Measurements from ENCODE around the gene SLC25A25. TPM values are rescaled to one million over a fixed set of nuclear protein-coding genes. Genes with fewer than 3 reads are reported as not detected.
A peak's percentile ranks its signal among the peaks of the same experiment; 100 is the strongest.
"Not testable (repeated sequence)": the region's sequence is repeated elsewhere in the genome, so short reads cannot be mapped to it uniquely, and the experiment has no call there.

SLC25A25 gene
- total RNA-seq, 3 donors from 2014 or later (not counting 1 experiment from before 2014, with no cell fraction given) = 16.8 to 19.1 (median 18.9) TPM

DNA sequence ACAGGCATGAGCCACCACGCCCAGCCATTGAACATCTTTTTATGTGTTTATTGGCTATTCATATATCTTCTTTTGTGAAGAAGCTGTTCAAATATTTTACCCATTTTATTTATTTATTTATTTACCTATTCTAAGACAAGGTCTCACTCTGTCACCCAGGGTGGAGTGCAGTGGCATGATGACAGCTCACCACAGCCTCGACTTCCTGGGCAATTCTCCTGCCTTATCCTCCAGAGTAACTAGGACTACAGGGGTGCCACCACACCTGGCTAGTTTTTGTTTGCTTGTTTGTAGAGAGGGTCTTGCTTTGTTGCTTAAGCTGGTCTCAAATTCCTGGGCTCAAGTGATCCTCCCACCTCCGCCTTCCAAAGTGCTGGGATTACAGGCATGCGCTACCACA is 34.4 kb upstream of the SLC25A25 start:
- ATAC-seq = no peak
- TF ChIP-seq, protein P1, sequence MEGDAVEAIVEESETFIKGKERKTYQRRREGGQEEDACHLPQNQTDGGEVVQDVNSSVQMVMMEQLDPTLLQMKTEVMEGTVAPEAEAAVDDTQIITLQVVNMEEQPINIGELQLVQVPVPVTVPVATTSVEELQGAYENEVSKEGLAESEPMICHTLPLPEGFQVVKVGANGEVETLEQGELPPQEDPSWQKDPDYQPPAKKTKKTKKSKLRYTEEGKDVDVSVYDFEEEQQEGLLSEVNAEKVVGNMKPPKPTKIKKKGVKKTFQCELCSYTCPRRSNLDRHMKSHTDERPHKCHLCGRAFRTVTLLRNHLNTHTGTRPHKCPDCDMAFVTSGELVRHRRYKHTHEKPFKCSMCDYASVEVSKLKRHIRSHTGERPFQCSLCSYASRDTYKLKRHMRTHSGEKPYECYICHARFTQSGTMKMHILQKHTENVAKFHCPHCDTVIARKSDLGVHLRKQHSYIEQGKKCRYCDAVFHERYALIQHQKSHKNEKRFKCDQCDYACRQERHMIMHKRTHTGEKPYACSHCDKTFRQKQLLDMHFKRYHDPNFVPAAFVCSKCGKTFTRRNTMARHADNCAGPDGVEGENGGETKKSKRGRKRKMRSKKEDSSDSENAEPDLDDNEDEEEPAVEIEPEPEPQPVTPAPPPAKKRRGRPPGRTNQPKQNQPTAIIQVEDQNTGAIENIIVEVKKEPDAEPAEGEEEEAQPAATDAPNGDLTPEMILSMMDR (IDR thresholded peaks at IDR 0.05) = no peak
- no peaks in the 10 kb centered on the region for H3K9me3 Mint-ChIP-seq
- H3K27me3 Mint-ChIP-seq (ENCODE audit: low read depth in 2 of 2) = no peaks in the 10 kb centered on the region
- Histone ChIP-seq H3K9me3 (ENCODE audit: control insufficient read depth, insufficient read depth, low read length) (peaks cover 3% of the 10 kb centered on the region), H3K27me3 (ENCODE audit: control insufficient read depth, insufficient read depth, low read length) (no peaks in the 10 kb centered on the region), H3K36me3 (ENCODE audit: control insufficient read depth, insufficient read depth, low read length) (no peaks in the 10 kb centered on the region), H3K4me1 (ENCODE audit: control insufficient read depth, insufficient read depth, low read length) (peaks cover 64% of the 10 kb centered on the region), H3K27ac (ENCODE audit: low read length) (no peak overlapping the region), H3K4me3 (ENCODE audit: low read length) (no peak overlapping the region)
- intact Hi-C loops (cut with micrococcal nuclease) = loop anchor here (2.0 kb wide), 1 partner anchor 53 kb away; the partner anchor contains the start of gene EEIG1
- H3K27ac Mint-ChIP-seq = no peak overlapping the region
- no peak overlapping the region for H3K4me3 Mint-ChIP-seq
- no peaks in the 10 kb centered on the region for H3K36me3 Mint-ChIP-seq
- DNase-seq = peak in 1 of 2 donors; percentile 57
- H3K4me1 Mint-ChIP-seq = peaks cover 5 to 21% of the 10 kb centered on the region in 2 donors
- 78% methylated on average over 3 of the region's 4 CpGs for WGBS (ENCODE audit: insufficient coverage)

DNA sequence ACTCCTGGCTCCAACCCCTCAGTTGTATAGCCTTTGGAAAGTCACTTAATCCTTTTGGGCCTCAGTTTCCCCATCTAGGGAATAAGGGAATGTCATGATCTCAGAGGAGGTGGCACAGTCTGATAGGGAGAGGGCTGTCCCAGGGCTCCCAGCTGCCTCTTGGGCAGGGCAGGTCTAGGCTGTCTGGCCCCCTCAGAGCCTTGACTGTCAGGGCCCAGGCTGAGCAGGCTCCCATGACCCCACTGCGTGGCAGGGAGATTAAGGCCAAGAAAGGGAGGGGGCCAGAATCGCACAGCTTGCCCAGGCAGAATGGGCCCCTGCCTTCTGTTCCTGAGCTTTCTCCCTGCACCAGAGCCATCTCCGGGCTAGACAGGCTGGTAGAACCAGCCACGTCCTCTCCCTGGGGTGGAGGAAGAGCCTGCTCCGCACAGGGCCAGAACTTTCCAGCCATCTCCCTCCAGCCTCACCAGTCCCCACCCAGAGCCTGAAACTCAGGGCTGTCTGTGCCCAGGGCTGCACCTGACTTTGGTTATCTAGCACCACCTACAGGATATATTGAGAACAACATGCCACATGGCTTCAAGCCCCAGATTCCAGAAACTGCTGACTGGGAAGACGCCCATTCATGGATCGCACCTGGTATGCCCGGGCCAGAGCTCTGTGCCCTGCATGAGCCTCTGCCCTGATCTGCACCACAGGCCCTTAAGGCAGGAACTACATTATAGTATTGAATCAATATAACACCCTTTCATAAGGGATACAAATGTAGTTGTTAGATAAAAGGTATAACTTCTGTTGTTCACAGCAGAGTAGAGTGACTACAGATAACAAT is 33.0 kb upstream of the SLC25A25 start:
- TF ChIP-seq, protein P1 (IDR thresholded peaks at IDR 0.05) = peak; percentile 88
- peaks cover 3% of the 10 kb centered on the region for H3K9me3 ChIP-seq (ENCODE audit: control insufficient read depth, insufficient read depth, low read length)
- Mint-ChIP-seq H3K27me3 (ENCODE audit: low read depth in 2 of 2) (no peaks in the 10 kb centered on the region), H3K9me3 (no peaks in the 10 kb centered on the region), H3K36me3 (no peaks in the 10 kb centered on the region), H3K4me3 (no peak overlapping the region), H3K4me1 (peaks cover 0 to 16% of the 10 kb centered on the region in 2 donors), H3K27ac (peak overlapping the region in 1 of 2 donors; percentile 51)
- H3K36me3 ChIP-seq (ENCODE audit: control insufficient read depth, insufficient read depth, low read length) = no peaks in the 10 kb centered on the region
- H3K4me3 ChIP-seq (ENCODE audit: low read length) = no peak overlapping the region
- DNase-seq (peak; percentile 45 to 91), ATAC-seq (peak; percentile 82 to 90 (median 87))
- intact Hi-C loops (cut with micrococcal nuclease) = loop anchor here (1.0 to 2.0 kb wide), 3 partner anchors 8 to 92 kb away; partner anchors contain the start of gene EEIG1
- 35% methylated on average over 8 of the region's 8 CpGs for WGBS (ENCODE audit: insufficient coverage)
- peaks cover 50% of the 10 kb centered on the region for H3K4me1 ChIP-seq (ENCODE audit: control insufficient read depth, insufficient read depth, low read length)
- H3K27ac ChIP-seq (ENCODE audit: low read length) = no peak overlapping the region
- H3K27me3 ChIP-seq (ENCODE audit: control insufficient read depth, insufficient read depth, low read length) = no peaks in the 10 kb centered on the region

DNA sequence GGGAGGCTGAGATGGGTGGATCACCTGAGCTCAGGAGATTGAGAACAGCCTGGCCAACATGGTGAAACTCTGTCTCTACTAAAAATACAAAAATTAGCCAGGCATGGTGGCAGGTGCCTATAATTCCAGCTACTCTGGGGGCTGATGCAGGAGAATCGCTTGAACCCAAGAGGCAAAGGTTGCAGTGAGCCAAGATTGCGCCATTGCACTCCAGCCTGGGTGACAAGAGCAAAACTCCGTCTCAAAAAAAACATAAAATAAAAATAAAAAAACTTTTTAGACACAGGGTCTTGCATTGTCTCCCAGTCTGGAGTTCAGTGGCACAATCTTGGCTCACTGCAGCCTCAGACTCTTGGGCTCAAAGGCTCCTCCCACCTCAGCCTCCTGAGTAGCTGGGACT is 31.5 kb upstream of the SLC25A25 start:
- WGBS (ENCODE audit: insufficient coverage) = 72% methylated on average over 3 of the region's 3 CpGs
- ATAC-seq; H3K4me3 Mint-ChIP-seq; H3K27me3 Mint-ChIP-seq (ENCODE audit: low read depth in 2 of 2); intact Hi-C loops (cut with micrococcal nuclease); H3K27ac Mint-ChIP-seq; H3K9me3 ChIP-seq (ENCODE audit: control insufficient read depth, insufficient read depth, low read length); H3K9me3 Mint-ChIP-seq; H3K36me3 Mint-ChIP-seq; H3K36me3 ChIP-seq (ENCODE audit: control insufficient read depth, insufficient read depth, low read length); DNase-seq; H3K4me3 ChIP-seq (ENCODE audit: low read length); H3K27me3 ChIP-seq (ENCODE audit: control insufficient read depth, insufficient read depth, low read length); H3K27ac ChIP-seq (ENCODE audit: low read length); H3K4me1 Mint-ChIP-seq: not testable (repeated sequence)
- peaks cover 35% of the 10 kb centered on the region for H3K4me1 ChIP-seq (ENCODE audit: control insufficient read depth, insufficient read depth, low read length)

DNA sequence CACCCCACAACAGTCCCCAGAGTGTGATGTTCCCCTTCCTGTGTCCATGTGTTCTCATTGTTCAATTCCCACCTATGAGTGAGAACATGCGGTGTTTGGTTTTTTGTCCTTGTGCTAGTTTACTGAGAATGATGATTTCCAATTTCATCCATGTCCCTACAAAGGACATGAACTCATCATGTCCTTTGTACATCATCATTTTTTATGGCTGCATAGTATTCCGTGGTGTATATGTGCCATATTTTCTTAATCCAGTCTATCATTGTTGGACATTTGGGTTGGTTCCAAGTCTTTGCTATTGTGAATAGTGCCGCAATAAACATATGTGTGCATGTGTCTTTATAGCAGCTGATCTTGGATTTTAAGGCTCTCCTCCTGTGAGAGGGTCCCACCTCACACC is 27.2 kb upstream of the SLC25A25 start:
- H3K27ac Mint-ChIP-seq; DNase-seq; ATAC-seq; intact Hi-C loops (cut with micrococcal nuclease); H3K4me3 Mint-ChIP-seq; H3K36me3 Mint-ChIP-seq; H3K27ac ChIP-seq (ENCODE audit: low read length); H3K4me1 Mint-ChIP-seq; H3K9me3 ChIP-seq (ENCODE audit: control insufficient read depth, insufficient read depth, low read length); H3K27me3 Mint-ChIP-seq (ENCODE audit: low read depth in 2 of 2); H3K4me1 ChIP-seq (ENCODE audit: control insufficient read depth, insufficient read depth, low read length); H3K36me3 ChIP-seq (ENCODE audit: control insufficient read depth, insufficient read depth, low read length); H3K4me3 ChIP-seq (ENCODE audit: low read length); H3K9me3 Mint-ChIP-seq; H3K27me3 ChIP-seq (ENCODE audit: control insufficient read depth, insufficient read depth, low read length): not testable (repeated sequence)
- 100% methylated on average over 1 of the region's 3 CpGs for WGBS (ENCODE audit: insufficient coverage)
